ENCODE data around the gene GOT1. TPM values are rescaled to one million over a fixed set of nuclear protein-coding genes. Genes with fewer than 3 reads are reported as not detected.

The GOT1 gene
- total RNA-seq, 4 donors from 2014 or later = 8.6 to 19.9 (median 12.1) TPM

DNA sequence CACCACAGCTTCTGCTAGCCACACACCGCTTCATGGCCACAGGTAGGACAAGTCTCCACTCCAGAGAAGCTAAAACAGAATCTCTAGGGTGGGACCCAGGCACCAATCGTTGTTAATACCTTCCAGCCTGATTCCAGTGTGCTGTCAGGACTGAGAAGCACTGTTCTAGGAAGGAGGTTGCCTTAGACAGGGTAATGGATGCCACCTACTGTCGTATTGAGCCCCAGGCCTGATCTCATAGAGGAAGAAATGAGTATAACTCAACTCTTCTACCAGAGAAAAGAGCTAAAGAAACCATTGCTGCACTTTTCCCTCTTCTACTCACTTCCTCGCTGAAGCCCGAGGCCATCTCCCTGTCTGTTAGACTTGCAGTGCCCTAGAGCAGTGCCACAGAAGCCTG lies 69.5 kb downstream of the GOT1 start:
- H3K27ac ChIP-seq = no peak overlapping the region
- 66 to 70% methylated on average over 5 of the region's 5 CpGs for WGBS, 2 donors
- no peaks in the 10 kb centered on the region for H3K36me3 ChIP-seq
- H3K9me3 ChIP-seq = no peaks in the 10 kb centered on the region
- H3K4me3 ChIP-seq = no peak overlapping the region
- TF ChIP-seq CTCF (IDR thresholded peaks at IDR 0.05) (no peak), EP300 (IDR thresholded peaks at IDR 0.05) (no peak), POLR2A (IDR thresholded peaks at IDR 0.05) (no peak)
- no peaks in the 10 kb centered on the region for H3K4me1 ChIP-seq
- no peaks in the 10 kb centered on the region for H3K27me3 ChIP-seq
- DNase-seq (ENCODE audit: low spot score in 2 of 2) = no peak

DNA sequence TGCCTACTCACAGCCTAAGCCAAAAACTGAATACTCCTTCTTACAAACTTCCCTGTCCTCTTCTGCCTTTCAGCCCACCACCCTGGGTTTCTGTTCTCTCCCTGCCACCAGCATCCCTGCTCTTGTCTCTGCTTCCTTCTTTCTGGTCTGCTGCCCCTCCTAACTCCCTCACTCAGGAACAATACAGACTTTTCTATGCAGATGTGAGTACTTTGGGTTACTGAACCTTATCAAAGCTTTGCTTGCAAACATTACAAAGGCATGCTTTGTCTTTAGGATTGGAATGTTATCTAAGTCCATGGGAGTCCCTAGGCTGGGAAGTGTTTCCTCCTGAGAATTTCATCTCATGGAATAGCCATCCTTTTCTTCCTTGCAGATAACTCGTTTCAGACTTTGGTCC lies 72.3 kb downstream of the GOT1 start:
- Histone ChIP-seq H3K27me3 (peaks cover 0 to 5% of the 10 kb centered on the region in 2 donors), H3K9me3 (no peaks in the 10 kb centered on the region), H3K4me1 (no peaks in the 10 kb centered on the region), H3K36me3 (no peaks in the 10 kb centered on the region), H3K4me3 (no peak overlapping the region), H3K27ac (no peak overlapping the region)
- TF ChIP-seq CTCF (IDR thresholded peaks at IDR 0.05) (no peak), EP300 (IDR thresholded peaks at IDR 0.05) (no peak), POLR2A (IDR thresholded peaks at IDR 0.05) (no peak)
- no peak for DNase-seq (ENCODE audit: low spot score in 2 of 2)
- 36 to 45% methylated on average over 1 of the region's 1 CpG for WGBS, 2 donors

DNA sequence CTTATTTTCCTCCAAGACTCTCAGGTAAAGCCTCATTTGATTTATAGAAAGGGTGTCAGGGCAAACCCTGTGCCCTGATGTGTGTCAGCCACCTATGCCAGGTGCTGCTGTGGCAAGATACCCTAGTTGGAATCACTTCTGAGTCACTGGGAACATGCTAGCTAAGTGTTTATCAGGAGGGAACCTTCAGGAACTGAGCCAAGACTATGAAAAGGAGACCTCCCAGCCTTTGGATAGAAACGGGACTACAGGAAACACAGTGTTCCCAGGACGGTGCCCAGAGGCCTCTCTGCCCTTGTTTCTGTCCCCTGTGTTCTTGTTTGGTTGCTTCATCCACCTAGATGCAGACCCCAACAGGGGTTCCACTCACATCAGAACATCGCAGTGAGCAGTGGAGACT lies 72.7 kb downstream of the GOT1 start:
- no peak for DNase-seq (ENCODE audit: low spot score in 2 of 2)

GRCh38 chr10:99353182-99353581 lies 77.2 kb downstream of the GOT1 start:
- TF ChIP-seq CTCF (IDR thresholded peaks at IDR 0.05) (no peak), EP300 (IDR thresholded peaks at IDR 0.05) (no peak), POLR2A (IDR thresholded peaks at IDR 0.05) (no peak)
- H3K27me3 ChIP-seq = peaks cover 0 to 8% of the 10 kb centered on the region in 2 donors
- H3K4me1 ChIP-seq = no peaks in the 10 kb centered on the region
- H3K4me3 ChIP-seq = no peak overlapping the region
- H3K9me3 ChIP-seq = no peaks in the 10 kb centered on the region
- H3K27ac ChIP-seq = no peak overlapping the region
- no peak for DNase-seq (ENCODE audit: low spot score in 2 of 2)
- WGBS, 2 donors = 68 to 70% methylated on average over 1 of the region's 1 CpG
- no peaks in the 10 kb centered on the region for H3K36me3 ChIP-seq

More for the DNA sequence above, 72.7 kb downstream of the GOT1 start:
- Histone ChIP-seq H3K4me1 (no peaks in the 10 kb centered on the region), H3K27ac (no peak overlapping the region), H3K9me3 (no peaks in the 10 kb centered on the region), H3K27me3 (peaks cover 0 to 8% of the 10 kb centered on the region in 2 donors), H3K4me3 (no peak overlapping the region), H3K36me3 (no peaks in the 10 kb centered on the region)
- TF ChIP-seq CTCF (IDR thresholded peaks at IDR 0.05) (no peak), EP300 (IDR thresholded peaks at IDR 0.05) (no peak), POLR2A (IDR thresholded peaks at IDR 0.05) (no peak)
- WGBS, 2 donors = 35 to 38% methylated on average over 3 of the region's 3 CpGs

GRCh38 chr10:99347672-99348071 lies 82.8 kb downstream of the GOT1 start:
- Histone ChIP-seq H3K27me3 (no peaks in the 10 kb centered on the region), H3K4me3 (no peak overlapping the region), H3K27ac (no peak overlapping the region), H3K36me3 (no peaks in the 10 kb centered on the region), H3K4me1 (no peaks in the 10 kb centered on the region), H3K9me3 (no peaks in the 10 kb centered on the region)
- TF ChIP-seq POLR2A (IDR thresholded peaks at IDR 0.05) (no peak), CTCF (IDR thresholded peaks at IDR 0.05) (no peak), EP300 (IDR thresholded peaks at IDR 0.05) (no peak)
- DNase-seq (ENCODE audit: low spot score in 2 of 2) = no peak
- WGBS, 2 donors = 69 to 72% methylated on average over 5 of the region's 5 CpGs

Other genes starting within 250 kb of the GOT1 start
- under 1 TPM in 1 of 4 donors, not detected in 3; 0.63 TPM for gene HPSE2, start 194.8 kb downstream of the GOT1 start, total RNA-seq
- gene CNNM1, start 101.3 kb downstream of the GOT1 start, total RNA-seq = under 1 TPM in 1 of 4 donors, not detected in 3; 0.20 TPM
- not detected for gene NKX2-3, start 102.3 kb upstream of the GOT1 start, total RNA-seq
- gene SLC25A28, start 189.8 kb upstream of the GOT1 start, total RNA-seq = 10 to 100 TPM; 35.2 to 65.6 (median 47.8) TPM
- gene ENTPD7, start 228.9 kb upstream of the GOT1 start, total RNA-seq = 1 to 10 TPM; 3.3 to 7.5 (median 4.4) TPM

Data from tibial nerve (tissue), 4 donors.